ENCODE measurements around the gene CDKN2AIP. TPM values are rescaled to one million over a fixed set of nuclear protein-coding genes. Genes with fewer than 3 reads are reported as not detected.

Gene CDKN2AIP
- polyA plus RNA-seq, 2 of the 4 experiments (the other 2 are of a cell fraction) = 9.1 to 12.4 TPM

GRCh38 chr4:183412821-183413220 lies 31.6 kb upstream of the CDKN2AIP start:
- H3K27ac ChIP-seq = no peak overlapping the region
- H3K4me3 ChIP-seq = no peak overlapping the region
- DNase-seq (ENCODE audit: low read depth in 1 of 2, low spot score in 1 of 2) = no peak
- ChIA-PET POLR2A (no interaction called here), CTCF (no interaction called here)
- no peaks in the 10 kb centered on the region for H3K4me1 ChIP-seq
- H3K4me2 ChIP-seq = no peak overlapping the region
- TF ChIP-seq ZC3H11A (IDR thresholded peaks at IDR 0.05) = no peak
- no peak for TF ChIP-seq EHMT2 (IDR thresholded peaks at IDR 0.05; ENCODE audit: low read depth)
- no peak for TF ChIP-seq CHD2 (IDR thresholded peaks at IDR 0.05; ENCODE audit: low read length, partially characterized antibody)
- TF ChIP-seq RAD21 (conservative IDR thresholded peaks at IDR 0.05 in 1 of 2, IDR thresholded peaks at IDR 0.05 in 1 of 2) = no peak
- TF ChIP-seq HOXA7 (CRISPR knock-in tag; IDR thresholded peaks at IDR 0.05) = no peak
- no peak for TF ChIP-seq ELK1 (IDR thresholded peaks at IDR 0.05; ENCODE audit: low read depth, low read length)
- no peak for TF ChIP-seq FOSL2 (IDR thresholded peaks at IDR 0.05)
- TF ChIP-seq FOSL2 (CRISPR knock-in tag; IDR thresholded peaks at IDR 0.05) = no peak
- 94% methylated on average over 11 of the region's 11 CpGs for WGBS (ENCODE audit: missing lambda C conversion rate)
- ATAC-seq = no peak
- H3K9me3 ChIP-seq = no peaks in the 10 kb centered on the region
- FAIRE-seq = no peak

GRCh38 chr4:183413234-183414200 lies 30.9 kb upstream of the CDKN2AIP start:
- Histone ChIP-seq H3K4me2 (no peak overlapping the region), H3K9me3 (no peaks in the 10 kb centered on the region), H3K4me3 (no peak overlapping the region), H3K27ac (no peak overlapping the region), H3K4me1 (no peaks in the 10 kb centered on the region)
- no peak for TF ChIP-seq CHD2 (IDR thresholded peaks at IDR 0.05; ENCODE audit: low read length, partially characterized antibody)
- TF ChIP-seq ZNF302 (CRISPR knock-in tag; IDR thresholded peaks at IDR 0.05) = no peak
- no peak for TF ChIP-seq JUNB (IDR thresholded peaks at IDR 0.05)
- TF ChIP-seq CEBPB (IDR thresholded peaks at IDR 0.05) = no peak
- POLR2A ChIA-PET = no interaction called here
- WGBS (ENCODE audit: missing lambda C conversion rate) = 82% methylated on average over 25 of the region's 28 CpGs
- CTCF ChIA-PET = no interaction called here
- DNase-seq (ENCODE audit: low read depth in 1 of 2, low spot score in 1 of 2) (no peak), ATAC-seq (no peak; a peak in 1 of 6 replicates), FAIRE-seq (no peak)

- FAIRE-seq (no peak), DNase-seq (ENCODE audit: low read depth in 1 of 2, low spot score in 1 of 2) (no peak), ATAC-seq (no peak)
- CTCF ChIA-PET = no interaction called here
- WGBS (ENCODE audit: missing lambda C conversion rate) = 82% methylated on average over 10 of the region's 10 CpGs
- H3K27ac ChIP-seq = no peak overlapping the region
- H3K4me1 ChIP-seq = no peaks in the 10 kb centered on the region
- POLR2A ChIA-PET = no interaction called here
- no peak overlapping the region for H3K4me3 ChIP-seq
- H3K4me2 ChIP-seq = no peak overlapping the region
- H3K9me3 ChIP-seq = no peaks in the 10 kb centered on the region
- TF ChIP-seq EP300 (IDR thresholded peaks at IDR 0.05) (no peak), ELK1 (IDR thresholded peaks at IDR 0.05; ENCODE audit: low read depth, low read length) (no peak), HOXA7 (CRISPR knock-in tag; IDR thresholded peaks at IDR 0.05) (no peak), HOXB5 (CRISPR knock-in tag; IDR thresholded peaks at IDR 0.05) (no peak), KDM5A (IDR thresholded peaks at IDR 0.05) (no peak), BHLHE40 (IDR thresholded peaks at IDR 0.05; ENCODE audit: low read depth, low read length) (no peak), RARB (CRISPR knock-in tag; IDR thresholded peaks at IDR 0.05) (no peak), ZC3H11A (IDR thresholded peaks at IDR 0.05) (no peak), HOXB13 (CRISPR knock-in tag; IDR thresholded peaks at IDR 0.05; ENCODE audit: low read depth) (no peak), FOXS1 (CRISPR knock-in tag; IDR thresholded peaks at IDR 0.05) (no peak), POLR2A (IDR thresholded peaks at IDR 0.05; ENCODE audit: low read length) (no peak), CHD4 (IDR thresholded peaks at IDR 0.05; ENCODE audit: borderline replicate concordance) (no peak)
Measured at GRCh38 chr4:183416879-183417755, 27.3 kb upstream of the CDKN2AIP start.
